Right atrium auricular region (tissue), 2 donors: Measurements from ENCODE around the gene DOK6. TPM values are rescaled to one million over a fixed set of nuclear protein-coding genes. Genes with fewer than 3 reads are reported as not detected.

Experiments used
- DNase-seq: peaks from one replicate; pipeline ENCODE4 v3.0.0-alpha.2; 2019; ENCODE audit warnings: low spot score
- H3K27ac ChIP-seq, 2 donors: fragments of 200-600 bp; sonication (generic); 1 replicate in 1 of 2; 2 replicates in 1 of 2; pipeline ENCODE4 v1.5.1; 2016 to 2019
- H3K27me3 ChIP-seq, 2 donors: fragments of 200-600 bp; sonication (generic); one replicate each; pipeline versions ENCODE4 v1.5.1 to v1.6.0; 2017 to 2019
- H3K36me3 ChIP-seq: fragments of 200-600 bp; sonication (generic); one replicate; pipeline ENCODE4 v1.5.1; 2016
- H3K4me1 ChIP-seq, 2 donors: fragments of 200-600 bp; sonication (generic); one replicate each; pipeline versions ENCODE4 v1.5.1 to v1.6.0; 2017 to 2019
- H3K4me3 ChIP-seq, 2 donors: fragments of 200-600 bp; sonication (generic); 1 replicate in 1 of 2; 2 replicates in 1 of 2; pipeline ENCODE4 v1.5.1; 2017 to 2019; ENCODE audit warnings: mild to moderate bottlenecking in 1 of 2, moderate library complexity in 1 of 2
- H3K9me3 ChIP-seq, 2 donors: fragments of 200-600 bp; sonication (generic); one replicate each; pipeline ENCODE4 v1.5.1; 2019
- total RNA-seq, 2 donors: library from RNA; depleted of rRNA; stranded (reverse); fragments of >200 nt; gene quantifications; one replicate each; pipeline ENCODE4 v1.1.0, GENCODE V29; 2016
- TF ChIP-seq, protein P1 (sequence below), 2 donors: fragments of 200-600 bp; sonication (generic); IDR thresholded peaks; one replicate each; pipeline ENCODE4 v1.5.1; 2019; ENCODE audit warnings: antibody characterized with exemption in 2 of 2

The DOK6 gene
- total RNA-seq, 2 donors from 2014 or later, result 2.0 to 5.7 TPM

DNA sequence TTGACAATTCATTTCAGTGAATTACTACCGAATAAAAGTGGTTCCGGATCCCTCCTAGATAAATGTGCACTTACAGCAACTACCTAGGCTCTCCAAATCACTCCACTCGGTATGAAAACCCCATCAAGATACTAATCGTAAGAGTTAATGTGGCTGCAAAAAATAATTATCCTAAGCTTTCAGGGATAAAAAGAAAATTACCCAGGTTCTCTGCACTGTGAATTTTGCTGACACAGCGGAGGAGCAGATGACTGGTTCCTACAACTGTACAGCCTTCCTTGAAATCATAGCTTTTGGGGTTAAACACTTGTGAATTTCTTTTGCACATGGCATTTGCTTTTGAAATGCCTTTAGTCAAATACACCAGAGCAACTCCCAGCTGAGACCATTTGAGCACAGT, 442.3 kb downstream of the DOK6 start:
- H3K4me3 ChIP-seq, result no peak overlapping the region
- no peaks in the 10 kb centered on the region for H3K36me3 ChIP-seq
- H3K27ac ChIP-seq, result no peak overlapping the region
- H3K27me3 ChIP-seq, result no peaks in the 10 kb centered on the region
- DNase-seq, result no peak
- peaks cover 0 to 15% of the 10 kb centered on the region in 2 donors for H3K4me1 ChIP-seq
- H3K9me3 ChIP-seq, result no peaks in the 10 kb centered on the region
- TF ChIP-seq, protein P1, sequence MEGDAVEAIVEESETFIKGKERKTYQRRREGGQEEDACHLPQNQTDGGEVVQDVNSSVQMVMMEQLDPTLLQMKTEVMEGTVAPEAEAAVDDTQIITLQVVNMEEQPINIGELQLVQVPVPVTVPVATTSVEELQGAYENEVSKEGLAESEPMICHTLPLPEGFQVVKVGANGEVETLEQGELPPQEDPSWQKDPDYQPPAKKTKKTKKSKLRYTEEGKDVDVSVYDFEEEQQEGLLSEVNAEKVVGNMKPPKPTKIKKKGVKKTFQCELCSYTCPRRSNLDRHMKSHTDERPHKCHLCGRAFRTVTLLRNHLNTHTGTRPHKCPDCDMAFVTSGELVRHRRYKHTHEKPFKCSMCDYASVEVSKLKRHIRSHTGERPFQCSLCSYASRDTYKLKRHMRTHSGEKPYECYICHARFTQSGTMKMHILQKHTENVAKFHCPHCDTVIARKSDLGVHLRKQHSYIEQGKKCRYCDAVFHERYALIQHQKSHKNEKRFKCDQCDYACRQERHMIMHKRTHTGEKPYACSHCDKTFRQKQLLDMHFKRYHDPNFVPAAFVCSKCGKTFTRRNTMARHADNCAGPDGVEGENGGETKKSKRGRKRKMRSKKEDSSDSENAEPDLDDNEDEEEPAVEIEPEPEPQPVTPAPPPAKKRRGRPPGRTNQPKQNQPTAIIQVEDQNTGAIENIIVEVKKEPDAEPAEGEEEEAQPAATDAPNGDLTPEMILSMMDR (IDR thresholded peaks at IDR 0.05), result no peak

DNA sequence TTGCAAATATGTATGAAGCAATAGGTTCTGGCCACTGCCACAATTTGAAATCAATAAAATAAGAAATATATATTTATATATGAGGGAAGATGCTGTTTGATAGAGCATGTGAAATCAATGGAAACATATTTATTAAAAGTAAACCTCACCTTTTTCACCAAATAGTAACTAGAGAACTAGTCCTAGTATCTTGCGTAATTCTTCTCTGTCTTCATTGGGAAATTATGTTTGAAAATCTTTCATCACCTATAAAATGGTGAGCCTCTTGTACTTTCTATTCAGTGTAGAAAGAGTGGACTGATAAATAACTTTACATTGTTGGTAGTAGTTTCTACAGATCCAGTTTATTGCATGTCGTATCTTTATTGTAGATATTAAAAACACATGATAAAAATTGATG, 444.0 kb downstream of the DOK6 start:
- no peak for DNase-seq
- Histone ChIP-seq H3K4me1 (peaks cover 0 to 15% of the 10 kb centered on the region in 2 donors), H3K27me3 (no peaks in the 10 kb centered on the region), H3K4me3 (no peak overlapping the region), H3K36me3 (no peaks in the 10 kb centered on the region), H3K9me3 (no peaks in the 10 kb centered on the region), H3K27ac (no peak overlapping the region)
- TF ChIP-seq, protein P1 (IDR thresholded peaks at IDR 0.05), result no peak

DNA sequence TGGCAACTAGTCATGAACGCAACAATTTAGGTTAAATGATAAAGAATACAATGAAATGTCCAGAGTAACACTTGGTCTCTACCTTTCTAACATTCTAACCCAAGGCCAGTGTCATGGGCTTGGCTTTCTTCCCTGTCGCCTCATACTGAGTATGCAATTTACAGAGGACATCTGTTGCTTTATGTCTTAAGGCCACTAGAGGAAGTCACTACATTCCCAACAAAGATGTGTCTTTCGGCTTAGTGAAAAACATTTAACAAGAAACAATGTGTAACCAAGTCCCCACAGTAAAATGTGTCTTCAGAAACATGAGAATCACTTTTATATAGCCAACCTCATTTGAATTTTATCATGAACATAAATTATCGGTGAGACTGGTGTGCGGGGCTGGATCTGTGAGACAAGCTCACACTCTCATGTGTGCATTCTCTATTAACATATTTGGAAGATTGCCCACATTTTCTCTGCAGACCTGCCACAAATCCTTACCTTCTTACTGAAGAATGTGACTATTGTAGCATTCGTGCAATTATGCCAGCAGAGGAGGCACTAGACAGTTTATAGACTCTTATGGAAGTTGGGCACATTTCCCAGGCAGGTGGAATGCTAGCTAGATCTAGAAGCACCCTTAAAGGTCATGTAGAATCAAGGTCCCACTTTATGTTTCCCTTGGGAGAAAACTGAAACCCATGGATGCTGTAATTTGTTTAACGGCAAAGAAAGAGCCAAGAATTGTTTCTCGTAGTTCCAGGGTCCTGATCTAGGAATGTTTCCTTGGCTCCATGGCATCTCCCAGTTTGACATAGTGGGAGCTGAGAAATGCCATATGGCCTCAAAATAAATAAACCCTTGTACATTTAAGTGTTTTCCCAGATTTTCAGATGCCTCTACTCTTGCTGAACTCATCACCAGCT, 445.2 kb downstream of the DOK6 start:
- no peak for DNase-seq
- Histone ChIP-seq H3K9me3 (no peaks in the 10 kb centered on the region), H3K4me3 (no peak overlapping the region), H3K4me1 (peaks cover 0 to 15% of the 10 kb centered on the region in 2 donors), H3K27ac (no peak overlapping the region), H3K27me3 (no peaks in the 10 kb centered on the region), H3K36me3 (no peaks in the 10 kb centered on the region)
- TF ChIP-seq, protein P1 (IDR thresholded peaks at IDR 0.05), result no peak

DNA sequence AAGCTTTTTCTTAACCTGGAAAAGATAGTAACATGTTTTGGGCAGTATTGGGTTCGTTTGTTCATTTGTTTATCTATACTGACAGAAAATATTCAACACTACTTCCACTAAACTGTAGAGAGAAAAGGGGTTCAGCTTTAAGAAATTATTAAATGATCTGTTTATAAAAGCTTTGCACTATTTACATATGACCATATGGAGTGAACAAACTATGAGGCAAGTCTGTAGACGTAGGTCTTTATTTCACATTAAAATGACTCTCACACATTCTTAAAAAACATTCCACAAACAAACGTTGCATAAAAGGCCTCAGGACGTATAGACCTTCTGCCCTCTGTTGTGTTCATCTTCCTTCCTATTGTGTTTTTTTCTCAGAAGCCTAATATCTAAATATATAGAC, 452.4 kb downstream of the DOK6 start:
- TF ChIP-seq, protein P1 (IDR thresholded peaks at IDR 0.05), result no peak
- Histone ChIP-seq H3K27ac (no peak overlapping the region), H3K4me1 (no peaks in the 10 kb centered on the region), H3K4me3 (no peak overlapping the region), H3K27me3 (no peaks in the 10 kb centered on the region), H3K9me3 (no peaks in the 10 kb centered on the region), H3K36me3 (no peaks in the 10 kb centered on the region)
- no peak for DNase-seq

DNA sequence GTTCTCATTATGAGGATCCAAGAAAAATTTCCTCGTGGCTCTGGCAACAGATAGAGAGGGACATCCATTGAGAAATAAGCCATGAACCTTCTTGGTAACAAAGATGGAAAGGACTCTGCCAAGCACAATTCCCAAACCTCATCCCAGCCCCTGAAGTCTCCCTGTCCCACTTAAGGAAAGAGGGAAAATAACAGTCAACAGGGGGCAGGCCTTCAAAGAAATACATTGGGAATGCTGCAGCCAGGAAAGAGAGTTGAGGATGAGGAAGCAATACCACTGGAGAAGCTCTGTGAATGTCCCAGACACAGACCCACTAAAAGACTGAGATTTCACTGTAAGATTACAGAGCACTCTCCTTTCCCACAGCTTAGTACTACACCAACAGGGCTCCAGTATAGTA, 453.8 kb downstream of the DOK6 start:
- no peak for DNase-seq
- TF ChIP-seq, protein P1 (IDR thresholded peaks at IDR 0.05), result no peak
- no peaks in the 10 kb centered on the region for H3K27me3 ChIP-seq

More for the DNA sequence above, 453.8 kb downstream of the DOK6 start:
- Histone ChIP-seq H3K36me3 (no peaks in the 10 kb centered on the region), H3K9me3 (no peaks in the 10 kb centered on the region), H3K4me3 (no peak overlapping the region), H3K27ac (no peak overlapping the region), H3K4me1 (no peaks in the 10 kb centered on the region)
